MG63 (cell line): ENCODE results near the gene KLHDC8A. TPM values are rescaled to one million over a fixed set of nuclear protein-coding genes. Genes with fewer than 3 reads are reported as not detected.
A peak's percentile ranks its signal among the peaks of the same experiment; 100 is the strongest.

Experiments used
- DNase-seq: peaks from one replicate; pipeline ENCODE4 v3.0.0-alpha.2; 2020
- H3K27me3 ChIP-seq: fragments of 250-450 bp; sonication (Bioruptor Pico); 2 replicates; pipeline ENCODE4 v1.5.1; 2020; ENCODE audit warnings: mild to moderate bottlenecking, moderate library complexity
- H3K36me3 ChIP-seq: fragments of 250-450 bp; sonication (Bioruptor Pico); 2 replicates; pipeline ENCODE4 v1.5.1; 2020; ENCODE audit warnings: mild to moderate bottlenecking, moderate library complexity
- H3K4me3 ChIP-seq: fragments of 250-450 bp; sonication (Bioruptor Pico); 2 replicates; pipeline ENCODE4 v1.5.1; 2020; ENCODE audit warnings: mild to moderate bottlenecking, moderate library complexity
- H3K9me3 ChIP-seq: fragments of 250-450 bp; sonication (Bioruptor Pico); 2 replicates; pipeline ENCODE4 v1.5.1; 2020; ENCODE audit warnings: mild to moderate bottlenecking, moderate library complexity
- total RNA-seq: library from RNA; depleted of rRNA; stranded (reverse); fragments of >200 nt; shearing (Covaris generic); gene quantifications from 2 replicates; pipeline ENCODE4 v1.2.3, GENCODE V29; 2014; ENCODE audit warnings: low replicate concordance

Gene KLHDC8A
- total RNA-seq, 1 experiment from 2014 or later, result not detected

DNA sequence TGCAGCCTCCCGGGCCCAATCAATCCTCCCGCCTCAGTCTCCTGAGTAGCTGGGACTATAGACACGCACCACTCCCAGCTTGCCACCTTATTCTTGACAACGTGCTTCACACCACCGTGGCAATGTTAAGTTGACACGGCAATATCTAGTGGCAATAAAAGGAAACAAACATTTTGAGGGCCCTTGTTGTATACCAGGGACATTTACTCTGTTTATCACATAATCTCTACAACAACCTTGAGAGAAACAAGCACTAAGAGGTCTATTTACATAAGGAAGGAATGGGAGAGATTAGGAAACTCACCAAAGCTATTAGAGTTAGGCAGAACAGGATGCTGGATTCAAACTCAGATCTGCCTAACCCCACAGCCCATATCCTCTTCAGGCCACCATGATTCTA lies 3.1 kb downstream of the KLHDC8A start:
- Histone ChIP-seq H3K27me3 (no peaks in the 10 kb centered on the region), H3K4me3 (no peak overlapping the region), H3K9me3 (no peaks in the 10 kb centered on the region), H3K36me3 (no peaks in the 10 kb centered on the region)
- DNase-seq, result no peak

DNA sequence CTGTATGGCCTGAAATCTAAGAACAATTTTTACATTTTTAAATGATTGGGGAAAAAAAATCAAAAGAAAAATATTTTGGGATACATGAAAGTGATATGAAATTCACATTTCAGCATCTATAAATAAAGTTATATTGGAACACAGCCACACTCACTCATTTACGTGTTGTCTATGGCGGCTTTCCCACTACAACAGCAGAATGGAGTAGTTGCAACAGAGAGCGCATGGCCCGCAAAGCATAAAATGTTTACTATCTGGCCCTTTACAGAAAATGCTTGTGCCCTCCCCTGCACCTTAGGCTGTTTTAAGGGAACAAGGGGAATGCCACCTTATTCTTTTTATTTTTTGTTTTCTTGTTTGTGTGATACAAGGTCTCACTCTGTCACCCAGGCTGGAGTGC lies 3.5 kb downstream of the KLHDC8A start:
- Histone ChIP-seq H3K4me3 (no peak overlapping the region), H3K9me3 (no peaks in the 10 kb centered on the region), H3K27me3 (no peaks in the 10 kb centered on the region), H3K36me3 (no peaks in the 10 kb centered on the region)
- DNase-seq, result no peak

DNA sequence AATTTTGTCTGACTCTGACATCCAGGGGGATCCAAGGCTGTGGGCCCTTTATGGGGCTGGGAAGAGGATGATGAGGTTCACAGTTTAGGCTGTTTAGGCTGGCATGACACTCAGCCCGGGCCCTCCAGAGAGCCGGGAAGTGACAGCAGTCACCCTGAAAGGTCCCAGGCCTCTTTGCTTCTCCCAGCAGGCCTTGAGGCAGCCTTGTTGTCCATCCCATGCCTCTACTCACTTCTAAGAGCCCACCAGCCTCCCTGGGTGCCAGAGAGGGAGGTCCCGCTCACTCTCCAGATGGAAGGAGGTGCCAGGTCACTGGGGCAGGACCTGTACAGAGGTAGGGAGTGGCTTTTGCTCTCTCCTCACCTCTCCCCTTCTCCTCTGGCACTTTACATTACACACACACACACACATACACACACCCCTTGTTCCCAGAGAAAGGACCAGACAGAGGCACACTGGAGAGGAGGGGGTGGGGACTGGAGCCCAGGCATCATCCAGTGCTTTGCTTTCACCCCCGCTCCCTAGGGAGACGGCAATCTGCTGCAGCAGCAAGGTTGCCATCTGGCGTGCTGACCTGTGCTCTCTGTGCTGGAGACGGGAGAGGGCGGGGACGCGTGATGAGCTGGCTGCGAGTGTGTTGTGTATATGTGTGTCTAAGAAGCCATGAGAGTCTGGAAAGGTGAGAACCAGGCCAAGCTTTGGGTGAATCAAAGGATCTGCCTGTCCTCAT lies 4.6 kb downstream of the KLHDC8A start:
- Histone ChIP-seq H3K4me3 (no peak overlapping the region), H3K36me3 (no peaks in the 10 kb centered on the region), H3K9me3 (no peaks in the 10 kb centered on the region), H3K27me3 (0 out of 2 replicates have a peak, but pooled peaks cover 1% of the 10 kb centered on the region)
- no peak for DNase-seq

DNA sequence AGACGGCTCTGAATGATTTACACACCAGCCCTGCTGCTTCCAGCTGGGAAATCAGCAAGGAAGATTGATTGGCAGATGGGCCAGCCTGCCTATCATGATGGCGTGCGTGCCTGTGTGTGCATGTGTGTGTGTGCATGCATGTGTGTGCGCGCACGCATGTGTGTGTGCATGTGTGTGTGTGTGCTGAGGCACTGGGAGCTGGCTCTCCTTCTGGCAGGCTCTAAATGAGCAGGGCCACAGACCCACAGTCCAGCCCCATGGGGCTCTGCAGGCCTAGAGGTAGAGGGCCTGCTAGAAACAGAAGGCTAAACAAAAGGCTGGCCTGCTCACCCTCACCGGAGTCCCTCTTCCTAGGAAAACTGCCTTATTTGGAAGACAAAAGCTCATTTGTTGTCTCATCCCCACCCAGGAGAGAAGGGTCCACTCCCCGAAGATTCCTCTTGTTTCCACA lies 6.0 kb downstream of the KLHDC8A start:
- Histone ChIP-seq H3K9me3 (no peaks in the 10 kb centered on the region), H3K4me3 (no peak overlapping the region), H3K36me3 (no peaks in the 10 kb centered on the region), H3K27me3 (peaks cover 7% of the 10 kb centered on the region; the same call in 1 of the 2 replicates)
- no peak for DNase-seq

DNA sequence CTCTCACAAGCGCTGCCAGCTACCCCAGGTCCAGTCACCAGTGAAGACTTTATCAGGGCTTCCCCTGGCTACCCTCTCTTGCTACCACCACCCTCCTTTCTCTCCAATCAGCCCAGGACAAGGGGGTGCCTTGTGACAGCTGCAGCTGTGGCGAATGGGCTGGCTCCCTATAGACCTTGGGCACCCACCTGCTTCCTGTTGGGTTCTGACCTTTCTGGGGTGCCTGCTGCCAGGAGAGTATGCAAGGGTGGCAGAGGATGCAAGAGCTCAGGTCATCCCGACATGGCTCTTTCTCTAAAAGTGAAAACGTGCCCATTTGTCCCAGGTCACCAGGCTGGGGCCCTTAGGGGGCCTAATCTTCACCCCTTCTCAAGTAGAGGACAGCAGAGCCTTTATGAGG lies 6.6 kb downstream of the KLHDC8A start:
- Histone ChIP-seq H3K9me3 (no peaks in the 10 kb centered on the region), H3K4me3 (no peak overlapping the region), H3K27me3 (peaks cover 7% of the 10 kb centered on the region; the same call in 1 of the 2 replicates), H3K36me3 (no peaks in the 10 kb centered on the region)
- no peak for DNase-seq

DNA sequence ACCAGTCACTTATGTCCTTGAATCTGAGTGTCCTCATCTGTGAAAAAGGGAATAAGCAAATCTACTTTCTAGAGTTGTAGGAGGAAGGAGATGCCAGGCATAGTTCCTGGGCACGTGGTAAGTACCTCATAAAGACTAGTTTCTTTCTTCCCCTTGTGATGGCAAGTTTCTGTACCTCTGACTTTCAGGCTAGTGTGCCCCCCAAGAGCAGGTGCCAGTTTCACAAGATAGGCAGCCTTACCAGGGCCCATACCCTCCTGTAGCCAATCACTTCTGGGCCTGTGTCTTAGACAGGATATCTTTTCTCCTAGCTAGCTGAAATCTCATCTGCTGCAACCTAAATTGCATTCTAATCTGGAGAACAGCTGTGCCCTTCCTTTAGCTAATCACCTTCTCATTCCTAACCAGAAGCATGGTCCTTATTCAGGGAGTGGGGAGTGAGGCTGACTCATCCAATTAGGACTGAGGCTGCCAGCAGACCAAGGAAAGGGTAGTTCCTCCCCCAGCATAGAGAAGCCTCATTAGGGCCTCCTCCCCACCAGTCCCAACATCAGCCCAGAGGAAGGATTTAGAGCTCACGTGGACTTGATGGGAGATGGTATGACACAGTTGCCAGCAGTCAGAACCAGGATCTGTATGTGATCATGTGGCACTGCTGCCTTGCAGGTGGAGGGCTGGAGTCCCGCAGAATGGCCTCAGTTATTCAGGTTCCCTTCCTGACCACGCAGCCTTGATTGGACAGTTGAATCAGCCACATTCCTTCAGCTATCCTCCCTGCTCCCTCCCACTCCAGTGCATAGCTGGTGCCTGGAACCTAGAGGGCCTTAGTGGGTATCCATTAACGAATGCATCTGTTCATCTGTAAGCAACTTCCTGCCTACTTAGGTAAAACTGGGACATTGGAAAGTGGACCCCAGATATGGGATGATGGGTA lies 7.9 kb downstream of the KLHDC8A start:
- no peak for DNase-seq
- Histone ChIP-seq H3K27me3 (peaks cover 18% of the 10 kb centered on the region), H3K36me3 (no peaks in the 10 kb centered on the region)

DNA sequence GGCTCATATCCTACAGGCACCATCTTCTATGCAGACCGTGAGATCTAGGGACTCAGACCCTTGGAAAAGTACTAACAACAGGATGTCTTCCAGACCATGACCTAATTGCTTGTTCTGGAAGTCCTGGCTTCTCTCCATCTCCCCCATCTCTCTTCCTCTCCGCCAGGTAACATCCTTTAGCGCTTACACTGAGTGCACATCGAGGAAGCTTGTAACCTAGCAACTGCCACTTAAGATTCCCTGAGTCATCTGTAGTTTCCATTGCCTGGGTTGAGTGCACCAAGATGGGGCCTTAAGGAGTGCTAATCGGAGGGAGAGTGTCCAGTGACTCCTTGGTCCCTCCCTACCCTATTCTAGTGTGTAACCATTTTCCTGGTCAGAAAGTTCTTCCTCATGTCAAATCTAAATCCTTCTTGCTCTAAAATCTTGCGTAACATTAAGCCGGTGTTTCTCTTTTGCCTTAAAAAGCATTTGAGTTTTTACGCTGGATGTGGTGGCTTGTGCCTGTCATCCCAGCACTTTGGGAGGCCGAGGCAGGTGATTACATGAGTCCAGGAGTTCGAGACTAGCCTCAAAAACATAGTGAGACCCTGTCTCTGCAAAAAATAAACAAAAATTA lies 9.7 kb downstream of the KLHDC8A start:
- Histone ChIP-seq H3K4me3 (no peak overlapping the region), H3K27me3 (peaks cover 25% of the 10 kb centered on the region), H3K36me3 (no peaks in the 10 kb centered on the region), H3K9me3 (no peaks in the 10 kb centered on the region)
- no peak for DNase-seq

More for the DNA sequence above, 7.9 kb downstream of the KLHDC8A start:
- H3K9me3 ChIP-seq, result no peaks in the 10 kb centered on the region
- H3K4me3 ChIP-seq, result no peak overlapping the region

DNA sequence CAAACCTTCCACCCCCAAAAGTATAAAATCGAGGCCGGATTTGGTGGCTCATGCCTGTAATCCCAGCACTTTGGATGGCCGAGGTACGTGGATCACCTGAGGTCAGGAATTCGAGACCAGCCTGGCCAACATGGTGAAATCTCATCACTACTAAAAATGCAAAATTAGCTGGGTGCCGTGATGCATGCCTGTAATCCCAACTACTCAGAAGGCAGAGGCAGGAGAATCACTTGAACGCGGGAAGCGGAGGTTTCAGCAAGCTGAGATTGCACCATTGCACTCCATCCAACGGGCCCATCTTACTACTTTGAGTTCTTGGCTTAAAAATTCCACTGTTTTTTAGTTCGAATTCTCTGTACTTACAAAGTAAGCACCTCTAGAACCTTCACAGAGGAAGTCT lies 11.0 kb downstream of the KLHDC8A start:
- H3K27me3 ChIP-seq, result peaks cover 25% of the 10 kb centered on the region
- H3K36me3 ChIP-seq, result no peaks in the 10 kb centered on the region

DNA sequence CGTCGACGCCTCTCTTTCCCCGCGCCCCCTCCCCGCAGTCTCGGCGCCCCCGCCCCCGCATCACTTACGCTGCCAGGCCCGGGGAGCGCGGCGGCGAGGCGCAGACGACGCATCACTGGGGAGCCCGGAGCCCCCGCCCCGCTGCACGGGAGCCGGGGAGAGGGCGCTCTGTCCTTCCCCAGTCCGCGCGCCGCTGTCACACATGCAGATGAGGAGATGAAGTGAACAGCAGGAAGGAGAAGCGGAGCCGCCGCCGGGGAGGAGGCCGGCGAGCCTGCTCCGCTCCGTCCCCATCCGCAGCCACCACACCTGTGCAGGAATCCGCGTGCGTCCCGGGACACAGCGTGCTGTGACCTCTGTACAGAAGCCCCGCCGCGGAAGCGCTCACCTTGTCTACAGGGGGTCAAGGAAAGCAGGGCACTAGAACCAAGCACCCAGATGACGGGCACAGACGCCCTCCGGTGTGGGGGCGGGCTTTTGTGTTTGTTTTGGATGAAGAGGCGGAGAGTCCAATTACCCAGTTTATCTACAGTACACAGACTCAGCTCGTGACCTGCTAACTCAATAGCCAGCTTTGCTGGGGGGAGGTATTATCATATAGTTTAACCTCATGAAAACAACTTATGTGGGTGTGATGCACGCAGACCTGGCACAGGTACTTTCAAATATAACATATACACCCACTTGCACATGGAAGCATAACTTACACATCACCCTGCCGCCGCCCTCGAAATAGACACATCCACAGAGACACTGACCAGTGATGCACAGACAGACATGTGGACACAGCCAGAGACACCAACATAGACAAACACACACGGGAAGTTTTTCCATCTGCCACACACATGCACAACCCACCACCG lies 12.4 kb downstream of the KLHDC8A start:
- H3K36me3 ChIP-seq, result no peaks in the 10 kb centered on the region
- peak; percentile 37 for DNase-seq
- H3K9me3 ChIP-seq, result no peaks in the 10 kb centered on the region
- H3K27me3 ChIP-seq, result peaks cover 25% of the 10 kb centered on the region
- peak overlapping the region; percentile 24 for H3K4me3 ChIP-seq

More for the DNA sequence above, 11.0 kb downstream of the KLHDC8A start:
- Histone ChIP-seq H3K4me3 (no peak overlapping the region), H3K9me3 (no peaks in the 10 kb centered on the region)
- no peak for DNase-seq

DNA sequence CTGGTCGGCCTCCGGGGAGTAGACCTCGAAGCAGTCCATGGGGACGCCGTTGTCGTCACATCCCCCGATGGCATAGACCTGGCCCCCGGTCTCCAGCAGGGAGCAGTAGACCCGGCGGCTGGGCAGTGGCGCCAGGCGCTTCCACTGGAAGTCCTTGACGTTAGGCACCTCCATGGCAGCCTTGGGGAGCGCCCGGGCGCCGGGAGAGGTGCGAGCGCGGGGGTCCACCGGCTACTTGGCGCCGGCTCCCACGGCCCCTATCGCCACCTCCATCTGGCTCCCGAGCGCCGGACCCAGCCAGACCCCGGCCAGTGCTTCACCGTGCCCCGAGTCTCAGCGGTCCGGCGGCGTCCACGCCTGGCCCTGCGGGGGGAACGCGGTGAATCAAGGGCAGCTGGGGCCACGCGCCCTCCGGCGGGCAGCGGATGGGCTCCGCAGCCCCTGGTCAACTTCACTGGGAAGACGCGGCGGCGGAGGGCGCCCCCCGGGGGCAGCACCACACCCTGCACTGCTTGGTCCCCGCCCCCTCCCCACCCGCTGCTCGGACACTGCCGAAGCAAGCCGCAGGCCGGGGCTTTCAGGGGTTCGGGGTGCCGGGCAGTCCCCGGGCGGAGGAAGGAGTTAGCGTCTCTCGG lies 13.2 kb downstream of the KLHDC8A start:
- DNase-seq, result no peak
- H3K4me3 ChIP-seq, result peak overlapping the region; percentile 24
- no peaks in the 10 kb centered on the region for H3K36me3 ChIP-seq
- H3K9me3 ChIP-seq, result no peaks in the 10 kb centered on the region
- peaks cover 25% of the 10 kb centered on the region for H3K27me3 ChIP-seq

DNA sequence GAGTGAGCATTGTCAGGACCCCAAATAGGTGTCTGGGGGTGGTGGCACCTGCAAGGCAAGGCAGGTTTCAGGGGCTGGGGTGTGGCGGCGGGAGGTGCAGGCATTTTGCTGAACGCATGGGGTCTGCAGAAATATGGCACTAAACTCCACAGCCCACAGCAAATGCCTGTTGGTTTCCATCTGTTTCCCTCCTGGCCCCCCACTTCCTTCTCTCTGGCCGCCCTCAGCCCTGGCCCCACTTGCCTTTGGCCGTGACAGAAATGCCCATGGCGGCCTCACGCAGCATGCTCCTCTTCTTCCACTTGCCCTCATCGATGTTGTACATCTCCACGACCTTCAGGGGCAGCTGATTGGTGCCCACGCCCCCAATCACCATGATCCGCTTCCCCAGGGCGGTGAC lies 13.7 kb downstream of the KLHDC8A start:
- no peak overlapping the region for H3K4me3 ChIP-seq
- H3K27me3 ChIP-seq, result peaks cover 25% of the 10 kb centered on the region
- H3K36me3 ChIP-seq, result no peaks in the 10 kb centered on the region
- H3K9me3 ChIP-seq, result no peaks in the 10 kb centered on the region
- DNase-seq, result no peak

DNA sequence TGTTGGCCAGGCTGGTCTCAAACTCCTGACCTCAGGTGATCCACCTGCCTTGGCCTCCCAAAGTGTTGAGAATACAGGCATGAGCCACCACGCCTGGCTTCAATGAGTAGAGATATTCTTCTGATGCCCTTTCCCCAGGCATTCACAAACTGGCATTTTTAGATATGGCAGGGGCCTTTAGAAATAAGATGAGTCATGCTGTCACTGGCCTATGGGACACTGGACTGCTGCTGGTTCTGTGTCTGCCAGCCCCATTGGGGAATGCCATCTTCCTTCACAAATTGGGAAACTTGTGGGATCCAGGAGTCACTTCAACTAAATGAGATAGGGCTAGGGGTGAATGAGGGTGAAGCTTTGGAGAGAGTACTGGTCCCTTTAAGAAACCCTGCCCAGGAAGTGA lies 16.0 kb downstream of the KLHDC8A start:
- Histone ChIP-seq H3K9me3 (no peaks in the 10 kb centered on the region), H3K4me3 (no peak overlapping the region), H3K36me3 (no peaks in the 10 kb centered on the region), H3K27me3 (peaks cover 18% of the 10 kb centered on the region)
- DNase-seq, result no peak

DNA sequence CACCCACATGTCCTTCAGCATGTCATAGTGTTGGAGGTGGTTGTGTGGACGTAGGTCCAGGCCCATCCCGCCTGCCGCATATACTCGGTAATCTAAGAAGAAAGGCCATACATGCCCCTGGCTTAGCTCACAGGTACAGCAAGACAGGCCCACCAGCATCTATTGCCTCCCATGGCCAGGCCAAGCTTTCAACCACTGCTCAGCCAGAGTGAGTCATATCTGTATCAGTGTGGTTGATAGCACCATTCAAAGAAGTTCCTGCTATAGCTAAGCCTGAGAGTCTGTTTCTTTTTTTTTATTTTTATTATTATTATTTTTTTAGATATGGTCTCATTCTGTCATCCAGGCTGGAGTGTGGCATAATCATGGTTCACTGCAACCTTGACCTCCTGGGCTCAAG lies 17.0 kb downstream of the KLHDC8A start:
- Histone ChIP-seq H3K4me3 (no peak overlapping the region), H3K27me3 (peaks cover 16% of the 10 kb centered on the region), H3K36me3 (no peaks in the 10 kb centered on the region), H3K9me3 (no peaks in the 10 kb centered on the region)
- DNase-seq, result no peak

DNA sequence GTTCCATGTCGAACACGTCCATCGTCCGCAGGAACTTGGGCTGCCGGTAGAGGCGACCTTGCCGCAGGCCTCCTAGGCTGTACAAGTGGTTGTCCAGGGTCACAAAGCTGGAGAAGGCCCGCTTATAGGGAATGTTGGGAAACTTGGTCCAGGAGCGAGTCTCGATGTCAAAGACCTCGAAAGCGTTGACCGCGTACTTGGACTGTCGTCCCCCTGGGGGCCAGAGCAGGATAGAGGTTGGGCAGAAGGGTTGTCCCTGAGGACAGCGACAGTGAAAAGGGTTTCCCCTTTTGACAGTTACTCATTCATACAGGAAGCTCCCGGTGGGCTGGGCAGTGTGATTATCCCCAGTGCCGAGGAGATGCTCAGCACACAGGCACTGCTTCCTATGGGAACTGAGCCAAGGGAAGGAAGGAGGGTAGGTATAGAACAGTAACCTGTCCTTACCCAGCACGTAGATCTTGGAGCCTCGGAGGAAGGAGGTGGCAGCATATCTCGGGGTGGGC lies 17.5 kb downstream of the KLHDC8A start:
- H3K36me3 ChIP-seq, result no peaks in the 10 kb centered on the region
- no peaks in the 10 kb centered on the region for H3K9me3 ChIP-seq
- DNase-seq, result no peak
- peaks cover 14% of the 10 kb centered on the region for H3K27me3 ChIP-seq
- H3K4me3 ChIP-seq, result no peak overlapping the region

DNA sequence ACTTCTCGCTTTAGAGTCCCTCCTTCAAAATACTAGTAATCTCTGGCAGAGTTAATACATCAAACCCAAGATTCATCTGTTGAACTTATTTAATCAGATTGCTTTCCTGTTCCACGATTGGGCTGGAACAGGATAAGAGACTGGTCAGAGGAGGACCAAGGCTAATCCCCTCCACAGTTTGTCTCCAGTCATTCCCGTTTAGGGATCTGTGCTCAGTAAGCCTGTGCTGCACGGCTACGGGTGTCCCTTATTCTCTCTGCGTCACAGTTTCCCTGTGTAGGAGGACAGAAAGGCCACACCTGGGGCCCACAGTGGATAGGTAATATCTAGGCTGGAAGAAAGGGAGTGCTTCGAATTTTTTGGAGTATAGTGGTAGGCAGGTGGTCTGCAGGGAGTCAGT lies 18.7 kb downstream of the KLHDC8A start:
- Histone ChIP-seq H3K4me3 (no peak overlapping the region), H3K36me3 (no peaks in the 10 kb centered on the region), H3K27me3 (0 out of 2 replicates have a peak, but pooled peaks cover 2% of the 10 kb centered on the region), H3K9me3 (no peaks in the 10 kb centered on the region)
- DNase-seq, result no peak

DNA sequence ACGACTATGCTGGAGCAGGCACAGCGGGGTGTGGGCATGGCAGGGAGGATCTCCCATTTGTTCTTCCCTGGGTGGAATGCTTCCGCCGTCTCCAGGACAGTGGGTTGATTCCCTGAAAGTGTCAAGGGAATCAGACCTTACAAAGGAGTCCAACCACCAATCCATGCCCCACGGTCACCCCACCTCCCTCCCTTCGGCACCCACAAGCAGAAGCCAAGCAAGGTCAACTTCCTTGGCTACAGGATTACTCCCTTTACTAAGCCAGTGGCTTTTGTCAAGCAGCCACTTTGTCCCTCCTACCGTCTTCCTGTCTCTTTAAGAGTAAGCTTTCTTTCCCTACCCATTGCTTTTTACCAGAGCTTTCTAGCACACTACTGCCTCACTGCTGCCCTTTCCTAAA lies 19.2 kb downstream of the KLHDC8A start:
- Histone ChIP-seq H3K9me3 (no peaks in the 10 kb centered on the region), H3K4me3 (no peak overlapping the region), H3K27me3 (0 out of 2 replicates have a peak, but pooled peaks cover 2% of the 10 kb centered on the region), H3K36me3 (no peaks in the 10 kb centered on the region)
- no peak for DNase-seq
